ENCODE data around the gene TMEM31.
"Not testable (repeated sequence)": the region's sequence is repeated elsewhere in the genome, so short reads cannot be mapped to it uniquely, and the experiment has no call there.

TMEM31 gene

GRCh38 chrX:103727115-103727514 is 16.4 kb downstream of the TMEM31 start:
- DNase-seq = no peak

GRCh38 chrX:103729015-103729414 is 18.3 kb downstream of the TMEM31 start:
- DNase-seq = no peak

- no peak for DNase-seq
Observed at GRCh38 chrX:103730147-103730795, 19.6 kb downstream of the TMEM31 start.

- no peak for DNase-seq
Observed at GRCh38 chrX:103730796-103731493, 20.2 kb downstream of the TMEM31 start.

GRCh38 chrX:103733017-103733416 is 22.3 kb downstream of the TMEM31 start:
- no peak for DNase-seq

- DNase-seq = no peak
Observed at GRCh38 chrX:103734125-103734760, 23.5 kb downstream of the TMEM31 start.

GRCh38 chrX:103737696-103738095 is 27.0 kb downstream of the TMEM31 start:
- no peak for DNase-seq

GRCh38 chrX:103739421-103739820 is 28.7 kb downstream of the TMEM31 start:
- DNase-seq = no peak

GRCh38 chrX:103741879-103742278 is 31.2 kb downstream of the TMEM31 start:
- no peak for DNase-seq

GRCh38 chrX:103742339-103742738 is 31.6 kb downstream of the TMEM31 start:
- DNase-seq = no peak

GRCh38 chrX:103747163-103747562 is 36.5 kb downstream of the TMEM31 start:
- no peak for DNase-seq

- no peak for DNase-seq
Observed at GRCh38 chrX:103754401-103754800, 43.7 kb downstream of the TMEM31 start.

GRCh38 chrX:103756736-103757135 is 46.0 kb downstream of the TMEM31 start:
- no peak for DNase-seq

- DNase-seq = no peak
Observed at GRCh38 chrX:103758555-103758954, 47.8 kb downstream of the TMEM31 start.

- DNase-seq = not testable (repeated sequence)
Observed at GRCh38 chrX:103763541-103763940, 52.8 kb downstream of the TMEM31 start.

Measured in activated CD4-positive, alpha-beta T cell treated with anti-CD3 and anti-CD28 coated beads for 4 hours (primary cell).